Lower lobe of right lung (tissue), 2 donors: ENCODE results near the gene CYCS. TPM values are rescaled to one million over a fixed set of nuclear protein-coding genes. Genes with fewer than 3 reads are reported as not detected.
A peak's percentile ranks its signal among the peaks of the same experiment; 100 is the strongest.

Experiments used
- ATAC-seq, 2 donors: fragments of 200-7000 bp; cut with Tn5 transposase; one replicate each; pipeline ENCODE4 v1.9.1; 2020 to 2022; ENCODE audit warnings: mild to moderate bottlenecking in 2 of 2, moderate library complexity in 2 of 2
- DNase-seq: peaks from one replicate; pipeline ENCODE4 v3.0.0-alpha.2; 2020
- H3K27ac ChIP-seq: fragments of 200-600 bp; one replicate; pipeline ENCODE4 v1.8.0; 2022
- H3K27me3 ChIP-seq: fragments of 200-600 bp; one replicate; pipeline ENCODE4 v1.8.0; 2022; ENCODE audit warnings: low read depth
- H3K36me3 ChIP-seq: fragments of 200-600 bp; one replicate; pipeline ENCODE4 v1.8.0; 2022; ENCODE audit warnings: mild to moderate bottlenecking
- H3K4me1 ChIP-seq: fragments of 200-600 bp; one replicate; pipeline ENCODE4 v1.8.0; 2022
- H3K4me3 ChIP-seq: fragments of 200-600 bp; one replicate; pipeline ENCODE4 v1.8.0; 2022; ENCODE audit warnings: mild to moderate bottlenecking
- H3K9me3 ChIP-seq: fragments of 200-600 bp; one replicate; pipeline ENCODE4 v1.8.0; 2022
- CTCF ChIP-seq: fragments of 200-600 bp; IDR thresholded peaks from one replicate; pipeline ENCODE4 v1.8.0; 2022; ENCODE audit warnings: antibody characterized with exemption, mild to moderate bottlenecking
- intact Hi-C: fragments of 100-400 bp; cut with DNase I; formaldehyde crosslinking; loops from one replicate; pipeline ENCODE4 v1.11.0; 2022
- total RNA-seq: library from RNA; stranded (reverse); fragmentation: NEBNext Ultra II Directional; extraction: Animal tissue kit (Norgen Biotek cat#: 25700); gene quantifications from one replicate; pipeline ENCODE4 v1.2.1, GENCODE V29; 2021
- donor health status: DM: no; HTN: yes; CAD: no; lungs with severe emphysema.

The CYCS gene
- total RNA-seq, 1 donor from 2014 or later: 62.3 TPM

DNA sequence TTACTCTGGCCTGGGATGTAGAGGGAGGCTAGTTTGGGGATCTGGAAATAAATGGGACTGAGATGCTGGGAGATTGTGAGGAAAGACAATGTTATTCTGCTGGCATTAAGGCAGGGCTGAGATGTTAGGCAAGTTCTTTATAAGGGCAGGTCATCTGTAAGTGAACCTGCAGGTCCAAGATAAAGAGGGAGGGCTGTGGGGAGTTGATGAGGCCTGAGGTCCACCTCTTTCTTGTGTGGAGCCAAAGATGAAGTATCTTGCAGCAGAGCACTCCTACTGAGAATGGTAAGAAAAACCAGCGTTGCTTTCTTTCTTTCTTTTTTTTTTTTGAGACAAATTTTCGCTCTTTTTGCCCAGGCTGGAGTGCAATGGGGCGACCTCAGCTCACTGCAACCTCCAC lies 19.1 kb downstream of the CYCS start:
- no peak for ATAC-seq
- DNase-seq: no peak
- no peak overlapping the region for H3K4me3 ChIP-seq
- H3K36me3 ChIP-seq: no peaks in the 10 kb centered on the region
- no peak for TF ChIP-seq CTCF
- no peak overlapping the region for H3K27ac ChIP-seq
- intact Hi-C loops: no loop called here
- no peaks in the 10 kb centered on the region for H3K27me3 ChIP-seq
- no peaks in the 10 kb centered on the region for H3K4me1 ChIP-seq
- H3K9me3 ChIP-seq: no peaks in the 10 kb centered on the region

GRCh38 chr7:25103773-25104172 lies 21.3 kb downstream of the CYCS start:
- ATAC-seq (no peak), DNase-seq (no peak)
- TF ChIP-seq CTCF: no peak
- intact Hi-C loops: no loop called here
- no peaks in the 10 kb centered on the region for H3K27me3 ChIP-seq
- no peak overlapping the region for H3K4me3 ChIP-seq
- no peaks in the 10 kb centered on the region for H3K36me3 ChIP-seq
- H3K4me1 ChIP-seq: no peaks in the 10 kb centered on the region
- H3K27ac ChIP-seq: no peak overlapping the region
- H3K9me3 ChIP-seq: no peaks in the 10 kb centered on the region

GRCh38 chr7:25101817-25102216 lies 23.2 kb downstream of the CYCS start:
- no peaks in the 10 kb centered on the region for H3K4me1 ChIP-seq
- H3K36me3 ChIP-seq: no peaks in the 10 kb centered on the region
- DNase-seq: no peak
- intact Hi-C loops: no loop called here
- TF ChIP-seq CTCF: no peak
- H3K4me3 ChIP-seq: no peak overlapping the region
- no peaks in the 10 kb centered on the region for H3K27me3 ChIP-seq
- no peak overlapping the region for H3K27ac ChIP-seq
- no peaks in the 10 kb centered on the region for H3K9me3 ChIP-seq
- ATAC-seq: no peak

DNA sequence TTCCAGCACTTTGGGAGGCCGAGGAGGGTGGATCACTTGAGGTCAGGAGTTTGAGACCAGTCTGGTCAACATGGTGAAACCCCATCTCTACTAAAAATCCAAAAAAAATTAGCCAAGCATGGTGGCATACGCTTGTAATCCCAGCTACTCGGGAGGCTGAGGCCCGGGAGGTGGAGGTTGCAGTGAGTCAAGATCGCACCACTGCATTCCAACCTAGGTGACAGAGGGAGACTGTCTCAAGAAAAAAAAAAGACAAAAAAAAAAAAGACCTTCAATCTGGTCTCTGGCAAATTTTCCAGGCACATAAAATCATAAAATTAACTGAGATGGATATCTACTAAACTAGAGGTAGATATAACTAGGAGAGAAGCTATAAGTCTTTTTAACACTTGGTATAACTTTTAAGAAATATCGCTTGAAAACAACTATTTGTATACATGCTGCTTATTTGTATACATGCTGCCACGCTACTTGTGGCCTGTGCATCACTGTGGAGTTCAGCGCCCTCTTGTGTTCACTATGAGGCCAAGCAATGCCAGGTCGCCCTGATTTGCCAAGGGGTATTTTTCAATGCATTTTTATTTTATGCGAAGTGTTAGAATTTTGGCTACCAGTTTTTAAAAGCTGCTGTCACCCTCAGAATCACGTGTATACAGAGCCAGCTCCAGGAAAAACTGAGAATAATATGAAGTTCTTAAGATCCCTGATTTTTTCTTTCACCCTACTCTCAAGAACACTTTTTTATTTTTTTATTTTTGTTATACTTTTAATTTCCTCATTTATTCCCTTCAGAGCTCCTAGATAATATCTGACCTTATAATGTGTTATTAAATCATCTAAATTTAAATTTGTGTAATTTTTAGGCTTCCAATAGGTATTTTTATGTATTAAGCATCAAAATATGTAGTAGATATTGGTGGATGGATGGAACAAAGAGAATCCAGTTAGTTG lies 26.7 kb downstream of the CYCS start:
- H3K27ac ChIP-seq: no peak overlapping the region

More for the DNA sequence above, 26.7 kb downstream of the CYCS start:
- Histone ChIP-seq H3K9me3 (no peaks in the 10 kb centered on the region), H3K4me1 (peaks cover 7% of the 10 kb centered on the region), H3K27me3 (no peaks in the 10 kb centered on the region), H3K36me3 (no peaks in the 10 kb centered on the region), H3K4me3 (no peak overlapping the region)
- DNase-seq (peak; percentile 61), ATAC-seq (peak; percentile 74 to 82)
- intact Hi-C loops: loop anchor here (10.0 kb wide), 1 partner anchor 284 kb away; no protein-coding TSS in a partner anchor
- peak; percentile 86 for TF ChIP-seq CTCF
